ENCODE data around the gene F2. TPM values are rescaled to one million over a fixed set of nuclear protein-coding genes. Genes with fewer than 3 reads are reported as not detected.

Gene F2
- total RNA-seq (2022; extraction: Qiagen RNA extraction): 1.7 to 2.4 TPM (median 2.1 TPM) in 5 replicates

DNA sequence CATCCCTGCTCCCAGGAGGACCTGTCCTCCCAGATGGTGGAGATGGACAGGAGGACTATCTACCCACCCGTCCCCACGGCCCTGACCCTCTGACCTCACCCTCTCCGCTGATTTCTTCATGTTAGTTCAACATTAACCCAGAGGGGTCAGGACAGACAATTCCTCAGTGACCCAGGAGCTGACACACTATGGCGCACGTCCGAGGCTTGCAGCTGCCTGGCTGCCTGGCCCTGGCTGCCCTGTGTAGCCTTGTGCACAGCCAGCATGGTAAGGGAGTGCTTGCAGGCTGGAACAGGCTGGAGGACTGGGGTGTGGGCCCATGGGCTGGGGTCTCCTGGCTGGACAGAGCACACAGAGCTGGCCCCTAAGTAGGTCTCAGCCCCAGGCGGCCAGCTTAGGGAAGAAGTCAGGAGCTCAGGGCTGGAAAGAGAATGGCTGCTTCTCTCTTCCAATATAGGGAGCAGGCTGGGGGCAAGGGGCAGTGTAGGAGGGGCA lies at the start of gene F2:
TSS of gene F2 (plus strand) at position 166 of the 495 bp plus-strand sequence. CDS start at position 189, 23 bp downstream.

GRCh38 chr11:46700241-46701077 lies 18.6 kb upstream of the F2 start, which contains the start of the genes ARHGAP1 and ZNF408:
Gene ARHGAP1 (minus strand): TSS chr11:46700619. CDS start chr11:46696107, 4,512 bp downstream.
Gene ZNF408 (plus strand): TSS chr11:46701031. CDS start chr11:46701048, 17 bp downstream.

Other genes with a start within 250 kb of the F2 start
- gene AMBRA1, start 125.2 kb upstream of the F2 start, total RNA-seq (2022; extraction: Qiagen RNA extraction): 12.5 to 15.8 TPM (median 15.5 TPM) in 5 replicates
- gene HARBI1, start 102.0 kb upstream of the F2 start, total RNA-seq (2022; extraction: Qiagen RNA extraction): 4.6 to 5.9 TPM (median 5.2 TPM) in 5 replicates
- gene ATG13, start 101.7 kb upstream of the F2 start, total RNA-seq (2022; extraction: Qiagen RNA extraction): 46.8 to 64.6 TPM (median 53.7 TPM) in 5 replicates
- 55.8 to 60.5 TPM (median 56.5 TPM) in 5 replicates for gene ARHGAP1, start 18.6 kb upstream of the F2 start, total RNA-seq (2022; extraction: Qiagen RNA extraction)
- 16.9 to 21.1 TPM (median 17.4 TPM) in 5 replicates for gene ZNF408, start 18.2 kb upstream of the F2 start, total RNA-seq (2022; extraction: Qiagen RNA extraction)
- 59.2 to 72.5 TPM (median 69.0 TPM) in 5 replicates for gene CKAP5, start 127.1 kb downstream of the F2 start, total RNA-seq (2022; extraction: Qiagen RNA extraction)
- gene LRP4, start 199.3 kb downstream of the F2 start, total RNA-seq (2022; extraction: Qiagen RNA extraction): 6.4 to 8.0 TPM (median 7.3 TPM) in 5 replicates
- gene CSTPP1, start 217.5 kb downstream of the F2 start, total RNA-seq (2022; extraction: Qiagen RNA extraction): 26.7 to 34.4 TPM (median 29.3 TPM) in 5 replicates

Measured in A549 treated with Mapracorat at 1 μM for 4 hours (cell line).